PFSK-1 (cell line): ENCODE measurements around the gene FIBP.

Experiments
- POLR2AphosphoS5 ChIP-seq: IDR thresholded peaks from 2 replicates; pipeline ENCODE4 v1.6.1; 2012; ENCODE audit warnings: low read depth, mild to moderate bottlenecking, control low read depth, low read length, moderate library complexity
- REST ChIP-seq, 2 experiments: IDR thresholded peaks; 2 replicates each; pipeline versions ENCODE4 v1.6.1 to v1.8.0; 2011 to 2012; ENCODE audit warnings: low read depth in 2 of 2, low read length in 2 of 2, control low read depth in 1 of 2, inconsistent platforms in 1 of 2, mild to moderate bottlenecking in 1 of 2, moderate library complexity in 1 of 2; ENCODE audit not compliant: insufficient read depth in 1 of 2
- SIN3A ChIP-seq: IDR thresholded peaks from 2 replicates; pipeline ENCODE4 v1.6.1; 2012; ENCODE audit warnings: mild to moderate bottlenecking, low read length, moderate library complexity, borderline replicate concordance; ENCODE audit not compliant: insufficient read depth
- TAF1 ChIP-seq: IDR thresholded peaks from 2 replicates; pipeline ENCODE4 v1.6.1; 2012; ENCODE audit warnings: low read length, control low read depth, borderline replicate concordance; ENCODE audit not compliant: insufficient read depth

GRCh38 chr11:65866509-65867283 is 21.6 kb downstream of the FIBP start:
- TF ChIP-seq TAF1 (no peak), POLR2AphosphoS5 (no peak), REST (IDR thresholded peaks at IDR 0.05; ENCODE audit: insufficient read depth in 1 of 2, low read depth in 2 of 2, low read length in 2 of 2) (no peak), SIN3A (no peak)
